ENCODE measurements around the gene NISCH. TPM values are rescaled to one million over a fixed set of nuclear protein-coding genes. Genes with fewer than 3 reads are reported as not detected.

Gene NISCH
- total RNA-seq, 1 donor from 2014 or later, result 84.9 TPM

- intact Hi-C loops (cut with micrococcal nuclease), result no loop called here
Measured at GRCh38 chr3:52435246-52436101, 19.9 kb upstream of the NISCH start.

- intact Hi-C loops (cut with micrococcal nuclease), result no loop called here
Measured at GRCh38 chr3:52436500-52437149, 18.8 kb upstream of the NISCH start.

- intact Hi-C loops (cut with micrococcal nuclease), result no loop called here
Measured at GRCh38 chr3:52437326-52438103, 17.9 kb upstream of the NISCH start.

GRCh38 chr3:52438104-52438376 is 17.4 kb upstream of the NISCH start:
- intact Hi-C loops (cut with micrococcal nuclease), result no loop called here

- intact Hi-C loops (cut with micrococcal nuclease), result no loop called here
Measured at GRCh38 chr3:52438579-52439425, 16.6 kb upstream of the NISCH start.

- intact Hi-C loops (cut with micrococcal nuclease), result no loop called here
Measured at GRCh38 chr3:52439426-52440248, 15.8 kb upstream of the NISCH start.

GRCh38 chr3:52440249-52440551 is 15.2 kb upstream of the NISCH start:
- intact Hi-C loops (cut with micrococcal nuclease), result no loop called here

GRCh38 chr3:52440671-52441070 is 14.7 kb upstream of the NISCH start:
- intact Hi-C loops (cut with micrococcal nuclease), result no loop called here

- intact Hi-C loops (cut with micrococcal nuclease), result no loop called here
Measured at GRCh38 chr3:52441091-52441771, 14.2 kb upstream of the NISCH start.

GRCh38 chr3:52441772-52442332 is 13.6 kb upstream of the NISCH start:
- intact Hi-C loops (cut with micrococcal nuclease), result no loop called here

GRCh38 chr3:52442409-52443267 is 12.8 kb upstream of the NISCH start:
- intact Hi-C loops (cut with micrococcal nuclease), result no loop called here

GRCh38 chr3:52443268-52443610 is 12.2 kb upstream of the NISCH start:
- intact Hi-C loops (cut with micrococcal nuclease), result no loop called here

GRCh38 chr3:52443791-52444687 is 11.4 kb upstream of the NISCH start:
- intact Hi-C loops (cut with micrococcal nuclease), result no loop called here

- intact Hi-C loops (cut with micrococcal nuclease), result loop anchor here (1.0 to 5.0 kb wide), 2 partner anchors 10 to 163 kb away; partner anchors contain the start of gene NISCH
Measured at GRCh38 chr3:52444860-52445793, 10.3 kb upstream of the NISCH start, which contains the start of gene SEMA3G. TSS of gene SEMA3G (minus strand) at chr3:52445103. CDS start at chr3:52445027, 76 bp downstream.

- intact Hi-C loops (cut with micrococcal nuclease), result loop anchor here (2.0 to 5.0 kb wide), 2 partner anchors 107 to 164 kb away; no protein-coding TSS in a partner anchor
Measured at GRCh38 chr3:52446042-52446441, 9.4 kb upstream of the NISCH start.

Data from T-helper 1 cell treated with Interleukin-12 subunit alpha and Interleukin-12 subunit beta and Interleukin-4 antibody, amounts not matched to agents 30 ng/mL and 1 ng/mL, for 36 hours (primary cell).